Adipocyte (in vitro differentiated cells): Measurements from ENCODE around the gene ZNF385A.

ENCODE experiments used
- DNase-seq: peaks from one replicate; pipeline ENCODE4 v3.0.0-alpha.2; 2015; ENCODE audit warnings: low read depth
- H3K27me3 ChIP-seq: replicated peaks from 2 replicates; pipeline ENCODE4 v1.7.0; 2013; ENCODE audit warnings: mild to moderate bottlenecking, low read length, moderate library complexity; ENCODE audit not compliant: control insufficient read depth, insufficient read depth
- H3K36me3 ChIP-seq: 2 replicates; pipeline ENCODE4 v1.7.0; 2013; ENCODE audit warnings: low read length, mild to moderate bottlenecking, moderate library complexity; ENCODE audit not compliant: control insufficient read depth, insufficient read depth, severe bottlenecking
- H3K4me1 ChIP-seq: 2 replicates; pipeline ENCODE4 v1.7.0; 2013; ENCODE audit warnings: mild to moderate bottlenecking, low read length, moderate library complexity; ENCODE audit not compliant: control insufficient read depth, insufficient read depth
- H3K4me3 ChIP-seq: 2 replicates; pipeline ENCODE4 v1.7.0; 2013; ENCODE audit warnings: mild to moderate bottlenecking, low read length, moderate library complexity
- H3K9ac ChIP-seq: 2 replicates; pipeline ENCODE4 v1.7.0; 2013; ENCODE audit warnings: mild to moderate bottlenecking, low read length, moderate library complexity
- H3K9me3 ChIP-seq: 2 replicates; pipeline ENCODE4 v1.7.0; 2013; ENCODE audit warnings: mild to moderate bottlenecking, low read length, moderate library complexity; ENCODE audit not compliant: control insufficient read depth

ZNF385A gene

GRCh38 chr12:54377797-54378515, 6.6 kb downstream of the ZNF385A start:
- H3K27me3 ChIP-seq = no peaks in the 10 kb centered on the region
- no peaks in the 10 kb centered on the region for H3K36me3 ChIP-seq
- no peak overlapping the region for H3K9ac ChIP-seq
- no peak for DNase-seq
- H3K4me3 ChIP-seq = peak overlapping the region; percentile 77
- H3K4me1 ChIP-seq = peaks cover 46% of the 10 kb centered on the region
- H3K9me3 ChIP-seq = no peaks in the 10 kb centered on the region

GRCh38 chr12:54377007-54377406, 7.5 kb downstream of the ZNF385A start:
- no peak for DNase-seq
- Histone ChIP-seq H3K9me3 (no peaks in the 10 kb centered on the region), H3K4me1 (peaks cover 47% of the 10 kb centered on the region), H3K9ac (peak overlapping the region; percentile 28), H3K36me3 (peaks cover 3% of the 10 kb centered on the region), H3K4me3 (no peak overlapping the region), H3K27me3 (no peaks in the 10 kb centered on the region)

- DNase-seq = no peak
- Histone ChIP-seq H3K27me3 (no peaks in the 10 kb centered on the region), H3K9me3 (no peaks in the 10 kb centered on the region), H3K9ac (peak overlapping the region; percentile 28), H3K4me3 (no peak overlapping the region), H3K36me3 (peaks cover 3% of the 10 kb centered on the region), H3K4me1 (peaks cover 51% of the 10 kb centered on the region)
These were observed 7.9 kb downstream of the ZNF385A start for GRCh38 chr12:54376596-54376995.

GRCh38 chr12:54375259-54375579, 9.3 kb downstream of the ZNF385A start:
- Histone ChIP-seq H3K27me3 (no peaks in the 10 kb centered on the region), H3K36me3 (peaks cover 3% of the 10 kb centered on the region), H3K4me3 (no peak overlapping the region), H3K4me1 (peaks cover 60% of the 10 kb centered on the region), H3K9me3 (no peaks in the 10 kb centered on the region), H3K9ac (peak overlapping the region; percentile 45)
- DNase-seq = no peak

- DNase-seq = no peak
- Histone ChIP-seq H3K4me3 (no peak overlapping the region), H3K36me3 (peaks cover 3% of the 10 kb centered on the region)
These were observed 9.8 kb downstream of the ZNF385A start for GRCh38 chr12:54374562-54375258.

GRCh38 chr12:54373649-54374561, 10.6 kb downstream of the ZNF385A start:
- H3K9me3 ChIP-seq = no peaks in the 10 kb centered on the region
- DNase-seq = no peak
- no peaks in the 10 kb centered on the region for H3K27me3 ChIP-seq
- H3K36me3 ChIP-seq = peaks cover 3% of the 10 kb centered on the region
- H3K9ac ChIP-seq = no peak overlapping the region
- H3K4me1 ChIP-seq = peaks cover 63% of the 10 kb centered on the region
- no peak overlapping the region for H3K4me3 ChIP-seq

More at GRCh38 chr12:54374562-54375258, 9.8 kb downstream of the ZNF385A start:
- Histone ChIP-seq H3K9me3 (no peaks in the 10 kb centered on the region), H3K27me3 (no peaks in the 10 kb centered on the region), H3K4me1 (peaks cover 60% of the 10 kb centered on the region), H3K9ac (peak overlapping the region; percentile 45)

GRCh38 chr12:54372113-54372806, 12.3 kb downstream of the ZNF385A start:
- Histone ChIP-seq H3K9ac (no peak overlapping the region), H3K9me3 (no peaks in the 10 kb centered on the region), H3K36me3 (peaks cover 3% of the 10 kb centered on the region), H3K4me1 (peaks cover 70% of the 10 kb centered on the region), H3K27me3 (no peaks in the 10 kb centered on the region), H3K4me3 (no peak overlapping the region)
- DNase-seq = peak; percentile 40

GRCh38 chr12:54371328-54372112, 13.0 kb downstream of the ZNF385A start:
- peak; percentile 42 for DNase-seq
- Histone ChIP-seq H3K9ac (no peak overlapping the region), H3K4me1 (peaks cover 62% of the 10 kb centered on the region), H3K27me3 (no peaks in the 10 kb centered on the region), H3K36me3 (peaks cover 3% of the 10 kb centered on the region), H3K4me3 (no peak overlapping the region), H3K9me3 (no peaks in the 10 kb centered on the region)

- Histone ChIP-seq H3K9me3 (no peaks in the 10 kb centered on the region), H3K4me3 (peak overlapping the region; percentile 56), H3K36me3 (peaks cover 3% of the 10 kb centered on the region), H3K9ac (peak overlapping the region; percentile 61), H3K27me3 (no peaks in the 10 kb centered on the region), H3K4me1 (peaks cover 49% of the 10 kb centered on the region)
- peak; percentile 94 for DNase-seq
These were observed 14.3 kb downstream of the ZNF385A start for GRCh38 chr12:54370171-54370730.

- Histone ChIP-seq H3K36me3 (peaks cover 3% of the 10 kb centered on the region), H3K9ac (peak overlapping the region; percentile 78), H3K4me1 (peaks cover 44% of the 10 kb centered on the region), H3K27me3 (no peaks in the 10 kb centered on the region), H3K9me3 (no peaks in the 10 kb centered on the region), H3K4me3 (peak overlapping the region; percentile 48)
- DNase-seq = no peak
These were observed 14.9 kb downstream of the ZNF385A start for GRCh38 chr12:54369597-54370131.
